LoVo (cell line): ENCODE data around the gene SCD5.

Experiments used
- DNase-seq: peaks from one replicate; pipeline ENCODE4 v3.0.0-alpha.2; 2016; ENCODE audit warnings: low spot score

SCD5 gene

DNA sequence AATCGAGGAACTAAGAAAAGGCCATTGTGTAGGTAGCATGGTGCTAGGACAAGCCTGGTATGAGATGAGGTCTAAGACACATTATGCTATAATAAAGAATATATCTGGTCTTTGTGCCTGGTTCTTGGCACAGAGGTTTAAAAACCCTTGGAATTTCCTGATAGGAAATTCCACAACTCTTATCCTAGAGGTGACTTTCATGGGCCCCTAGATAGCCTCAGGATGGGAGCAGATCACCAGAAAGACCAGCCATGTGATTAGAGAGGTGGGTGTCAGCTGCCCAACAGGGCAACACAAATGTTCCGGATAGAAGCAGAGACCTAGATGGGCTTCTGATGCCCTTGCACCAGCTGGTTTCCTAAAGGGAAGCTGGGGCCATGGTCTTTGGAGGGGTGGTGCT is 107.2 kb downstream of the SCD5 start:
- no peak for DNase-seq

DNA sequence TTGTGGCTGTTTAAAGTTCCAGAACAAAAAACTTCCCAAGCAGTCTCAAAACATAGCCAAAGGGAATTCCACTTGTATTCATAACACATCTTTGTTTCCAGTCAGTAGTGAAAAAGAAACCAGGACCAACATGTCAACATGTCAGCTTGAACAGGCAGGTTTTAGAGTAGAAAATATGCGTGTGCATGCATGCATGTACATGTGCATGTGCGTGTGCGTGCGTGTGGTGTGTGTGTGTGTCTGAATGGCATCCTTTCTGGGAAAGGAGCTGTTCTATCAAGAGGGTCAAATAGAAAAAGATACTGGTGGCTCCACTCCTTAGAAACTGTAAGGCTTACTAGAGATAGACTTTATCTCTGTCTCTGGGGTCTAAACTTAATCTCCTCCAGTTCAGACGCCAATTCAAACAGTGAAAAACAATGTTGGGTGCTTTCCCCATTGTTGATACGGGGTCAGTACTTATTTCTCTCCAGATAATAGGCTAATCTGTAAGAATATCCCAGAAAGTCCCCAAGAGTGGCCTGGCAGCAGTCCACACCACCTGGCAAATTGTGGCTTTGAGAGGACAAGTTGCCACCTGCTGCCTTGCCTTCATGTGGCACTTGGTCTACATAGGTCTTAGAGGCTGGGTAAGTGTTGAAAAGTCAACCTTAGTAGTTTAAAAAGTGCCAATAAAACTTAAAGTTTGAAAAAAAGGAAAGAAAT is 110.4 kb downstream of the SCD5 start:
- DNase-seq, result no peak

DNA sequence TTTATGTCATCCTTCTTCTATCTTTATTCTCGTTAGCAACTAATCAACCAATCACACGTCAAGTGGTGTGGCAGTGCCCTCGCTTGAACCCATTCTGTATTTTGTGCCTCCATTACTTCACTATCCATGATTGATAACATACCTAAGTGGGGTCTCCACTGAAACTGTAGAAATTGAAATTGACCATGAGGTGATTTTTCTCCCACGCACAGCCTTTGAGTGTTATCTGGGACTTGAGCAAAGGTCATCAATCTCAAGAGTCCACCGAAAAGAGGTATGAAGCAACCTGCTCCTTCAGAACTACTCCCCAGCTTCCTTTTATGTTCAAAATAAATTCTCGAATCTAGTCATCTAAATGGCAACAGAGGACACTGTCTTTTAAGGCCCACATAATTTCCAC is 111.1 kb downstream of the SCD5 start:
- DNase-seq, result no peak

DNA sequence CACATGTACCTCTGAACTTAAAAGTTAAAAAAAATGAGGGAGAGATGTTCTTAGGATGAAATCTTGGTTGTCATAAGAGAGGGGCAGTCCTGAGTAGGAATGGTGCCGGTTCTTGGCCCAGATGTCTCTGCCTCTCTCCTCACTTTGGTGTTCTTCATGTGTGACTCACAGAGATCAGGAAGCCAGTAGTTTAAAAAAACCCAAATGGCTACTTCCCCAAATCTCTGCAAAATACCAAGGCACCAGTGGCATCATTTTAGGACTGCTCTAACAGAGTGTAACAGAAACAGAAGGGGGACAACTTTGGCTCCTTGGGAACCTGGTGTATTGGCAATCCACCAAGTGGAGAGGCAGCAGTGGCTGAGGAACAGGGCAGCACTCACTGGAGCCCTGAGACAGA is 116.8 kb downstream of the SCD5 start:
- no peak for DNase-seq

DNA sequence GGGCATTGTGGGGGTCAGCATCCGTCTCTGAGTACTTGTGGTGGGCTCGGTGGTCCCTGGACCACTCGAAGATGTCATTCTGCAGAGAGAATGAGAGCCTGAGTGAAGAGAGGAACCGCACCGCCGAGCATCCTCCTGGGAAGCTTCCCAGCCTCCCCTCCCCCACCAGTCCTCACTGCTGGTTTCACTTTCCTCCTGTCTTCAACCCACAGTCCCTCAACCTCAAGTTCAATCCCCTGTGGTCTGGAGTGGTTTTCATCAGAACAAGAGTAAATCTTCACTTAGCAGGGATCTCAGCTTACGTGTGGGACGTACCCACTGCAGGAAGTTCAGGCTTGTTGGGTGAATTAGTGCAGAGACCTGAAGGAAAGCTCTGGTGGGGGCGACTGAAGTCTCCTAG is 117.8 kb downstream of the SCD5 start:
- DNase-seq, result no peak

DNA sequence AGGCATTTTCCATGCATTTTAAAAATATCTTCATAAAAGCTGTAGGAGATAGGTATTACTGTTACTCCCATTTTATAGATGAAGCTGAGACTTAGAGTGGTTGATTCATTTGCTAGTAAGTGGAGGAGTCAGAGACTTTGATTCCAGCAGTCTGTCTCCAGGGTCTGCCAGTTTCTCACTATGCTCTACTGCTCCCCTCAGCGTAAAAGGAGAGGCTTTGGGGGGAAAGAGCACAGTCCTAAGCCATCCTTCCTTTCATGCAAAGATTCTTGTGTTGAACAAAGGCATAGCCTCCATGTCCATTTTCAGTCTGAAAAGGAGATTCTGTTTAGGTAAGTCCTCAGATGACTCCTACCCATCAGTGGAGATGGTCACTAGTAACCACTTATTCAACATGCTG is 119.1 kb downstream of the SCD5 start:
- DNase-seq, result no peak

DNA sequence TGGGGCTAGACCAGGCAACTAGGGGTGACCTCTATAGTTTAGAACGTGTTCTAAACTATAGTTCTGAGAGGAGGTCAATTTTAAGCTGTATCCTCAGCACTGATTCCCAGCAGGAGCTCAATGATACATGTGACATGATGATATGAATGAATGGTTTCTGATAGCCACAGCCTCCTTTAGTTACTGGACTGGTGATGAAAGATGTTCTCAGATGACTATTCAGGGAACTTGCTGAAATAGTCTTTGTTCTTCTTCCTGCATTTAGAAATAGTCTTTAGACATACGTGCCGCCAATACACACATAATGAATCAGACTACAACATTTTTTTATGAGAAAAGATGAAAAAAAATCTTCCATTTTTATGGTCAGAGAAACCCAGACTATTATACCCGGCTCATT is 120.5 kb downstream of the SCD5 start:
- DNase-seq, result no peak

DNA sequence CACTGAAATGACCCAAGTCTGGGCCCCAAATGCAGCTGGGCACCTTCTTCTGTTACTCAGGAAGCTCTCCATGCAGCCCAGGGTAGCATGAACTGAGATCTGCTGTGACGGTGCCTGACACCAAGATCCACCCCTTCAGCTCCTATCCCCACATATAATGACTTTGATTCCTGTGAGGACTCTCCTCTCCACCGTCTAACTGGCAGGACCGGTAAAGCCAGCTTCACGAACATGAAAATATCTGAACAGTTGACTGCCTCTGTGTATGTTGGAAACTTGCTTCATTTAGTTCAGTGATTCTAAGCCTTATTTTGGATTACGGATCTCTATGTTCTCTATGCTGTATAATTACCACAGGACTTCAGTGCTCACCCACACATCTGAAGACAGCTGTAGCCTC is 121.3 kb downstream of the SCD5 start:
- DNase-seq, result no peak

DNA sequence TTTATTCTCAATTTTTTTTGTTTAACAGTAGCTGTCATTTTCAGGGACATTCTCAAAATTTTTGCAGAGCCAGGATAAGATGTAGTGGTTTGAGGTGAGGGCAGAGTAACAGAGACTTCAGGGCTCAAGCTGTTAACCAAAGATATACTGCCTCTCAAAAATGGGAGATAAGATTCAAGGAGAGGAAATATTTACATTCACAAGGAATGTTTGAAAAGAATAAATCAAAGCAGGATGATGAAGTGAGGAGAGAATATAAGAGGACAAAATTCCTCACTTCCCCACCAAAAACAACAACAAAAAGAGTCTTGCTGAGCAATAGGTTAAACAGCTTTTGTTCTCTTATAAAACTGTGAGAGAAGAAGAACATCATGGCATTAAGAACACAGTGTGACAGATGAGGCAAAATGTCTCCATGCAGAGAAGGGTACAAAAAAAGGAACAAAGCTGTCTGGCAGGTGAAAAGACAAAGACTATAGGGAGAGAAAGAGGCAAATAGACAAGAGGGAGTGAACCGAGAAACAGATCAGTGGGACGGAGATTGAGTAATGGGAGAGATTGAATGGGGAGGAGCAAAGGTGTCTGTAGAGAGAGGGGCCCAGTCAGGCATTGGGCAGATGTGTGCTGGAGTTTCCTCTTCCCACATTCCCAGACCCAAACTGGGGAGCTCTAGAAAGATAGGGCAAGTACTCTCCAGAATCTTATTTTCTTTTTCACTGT is 130.7 kb downstream of the SCD5 start:
- DNase-seq, result no peak

DNA sequence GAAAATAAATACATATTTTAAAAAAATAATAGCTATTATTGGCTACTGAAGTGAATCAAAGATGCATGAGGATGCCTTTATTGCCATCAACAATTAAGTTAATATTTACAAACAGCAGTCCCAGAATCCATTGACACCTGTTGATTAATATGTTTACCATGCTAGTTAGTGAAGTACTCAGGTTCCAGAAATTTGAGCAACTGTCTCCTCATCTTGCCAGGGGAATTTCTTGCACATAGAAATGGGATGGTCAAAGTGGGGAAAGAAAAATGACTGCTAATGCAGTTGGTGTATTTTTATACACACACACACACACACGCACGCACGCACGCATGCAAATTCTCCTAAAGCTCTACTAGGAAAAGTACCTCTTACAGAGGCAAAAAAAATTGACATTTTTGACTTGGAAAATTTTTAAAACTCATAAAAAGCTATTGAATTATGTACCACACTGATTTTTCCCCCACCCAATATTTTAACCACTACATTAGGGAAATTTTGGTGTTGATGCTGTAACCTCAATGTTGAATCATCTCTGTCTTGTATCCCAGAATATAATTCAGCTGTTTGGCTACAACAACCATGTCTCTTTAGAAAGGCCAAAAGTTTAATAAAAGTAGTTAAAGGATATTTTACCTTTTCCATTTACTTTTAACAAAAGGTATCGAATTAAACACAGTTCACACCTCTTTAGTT is 131.5 kb downstream of the SCD5 start:
- DNase-seq, result no peak

DNA sequence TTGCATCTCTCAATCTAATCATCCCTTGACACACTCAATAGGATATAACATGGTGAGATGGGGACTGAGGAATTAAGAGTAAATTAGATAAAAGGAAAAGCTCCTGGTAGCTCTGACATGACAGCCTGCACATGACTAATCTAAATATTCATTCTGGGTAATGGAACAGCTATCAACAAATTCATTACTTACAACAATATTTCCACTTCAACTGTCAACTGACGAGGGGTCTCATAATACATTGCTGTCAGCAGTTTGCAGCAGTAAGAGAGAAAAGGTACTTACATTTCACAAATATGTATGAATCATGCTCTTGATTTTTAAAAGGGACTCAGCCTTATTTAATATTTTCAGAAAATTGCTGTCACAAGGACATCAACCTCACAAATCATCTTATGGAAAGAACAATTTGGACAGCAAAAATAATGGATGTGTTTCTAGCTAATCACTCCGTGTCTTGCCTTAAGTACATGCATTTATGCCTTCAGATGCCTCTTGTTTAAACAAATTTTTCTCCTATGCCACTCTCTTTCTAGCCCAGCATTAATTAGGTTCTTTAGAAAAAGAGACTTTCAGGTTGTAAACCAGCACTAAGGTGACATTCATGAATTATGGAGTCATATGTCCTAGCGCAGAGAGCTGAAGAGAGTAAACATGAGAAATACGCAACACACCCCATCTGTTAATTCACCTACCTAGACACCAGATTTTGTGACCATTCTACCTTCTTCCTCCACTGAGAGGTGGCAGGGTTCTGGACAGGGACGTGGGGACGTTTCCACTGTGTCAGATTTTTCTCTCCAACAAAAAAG is 137.2 kb downstream of the SCD5 start:
- no peak for DNase-seq

DNA sequence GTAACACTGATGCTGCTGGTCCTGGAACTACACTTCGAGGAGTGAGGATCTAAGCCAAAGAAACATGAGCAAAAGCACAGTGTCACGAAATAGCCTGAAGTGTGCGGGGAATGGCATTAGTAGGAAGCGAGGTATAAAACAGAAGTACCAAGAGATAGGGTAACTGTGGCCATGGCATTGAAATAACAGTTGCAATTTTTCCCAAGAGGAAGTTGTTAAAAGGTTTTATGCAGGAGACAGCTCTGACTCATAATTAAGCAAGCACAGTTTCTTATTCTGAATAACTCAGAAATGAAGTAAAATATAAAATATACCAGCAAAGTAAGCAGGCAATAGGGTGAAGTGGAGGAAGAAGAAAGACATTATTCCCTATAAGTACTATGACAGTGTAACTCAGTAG is 146.5 kb downstream of the SCD5 start:
- DNase-seq, result no peak

DNA sequence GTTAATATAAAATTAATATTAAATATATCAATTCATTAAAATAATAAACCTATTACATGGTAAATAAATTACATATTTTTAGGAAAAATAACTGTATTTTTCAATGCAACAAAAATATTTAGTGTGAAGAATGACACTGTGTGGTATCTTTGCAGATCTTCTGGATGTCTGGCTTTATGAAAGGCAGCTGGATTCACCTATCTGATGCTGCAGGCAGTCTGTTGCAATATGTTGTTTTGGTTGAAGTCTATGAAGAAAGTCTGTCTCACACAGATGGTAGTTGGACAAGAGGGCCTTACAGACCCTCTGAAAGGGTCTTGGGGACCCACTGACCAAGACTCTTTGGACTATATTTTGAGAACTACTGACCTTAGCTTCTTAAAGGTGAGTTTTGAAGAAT is 147.7 kb downstream of the SCD5 start:
- no peak for DNase-seq

DNA sequence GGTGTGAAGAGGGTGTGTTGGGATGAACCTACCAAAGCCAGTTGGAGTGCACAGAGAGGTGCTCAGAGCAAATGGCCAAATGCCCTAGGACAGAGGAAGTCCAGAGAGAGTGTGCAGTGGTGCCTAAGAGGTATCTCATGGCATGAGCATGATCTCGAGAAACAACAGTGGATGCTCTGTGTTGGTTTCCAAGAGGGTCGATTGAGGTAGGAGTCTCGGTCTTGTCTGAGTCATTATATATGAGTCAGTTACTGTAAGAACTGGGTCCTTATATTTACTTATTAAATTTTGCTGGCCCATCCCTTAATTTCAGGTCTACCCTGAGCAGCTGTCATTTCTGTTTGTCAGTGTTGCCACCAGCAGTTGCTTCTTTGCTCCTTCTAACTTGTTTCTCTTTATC is 150.2 kb downstream of the SCD5 start:
- DNase-seq, result no peak

DNA sequence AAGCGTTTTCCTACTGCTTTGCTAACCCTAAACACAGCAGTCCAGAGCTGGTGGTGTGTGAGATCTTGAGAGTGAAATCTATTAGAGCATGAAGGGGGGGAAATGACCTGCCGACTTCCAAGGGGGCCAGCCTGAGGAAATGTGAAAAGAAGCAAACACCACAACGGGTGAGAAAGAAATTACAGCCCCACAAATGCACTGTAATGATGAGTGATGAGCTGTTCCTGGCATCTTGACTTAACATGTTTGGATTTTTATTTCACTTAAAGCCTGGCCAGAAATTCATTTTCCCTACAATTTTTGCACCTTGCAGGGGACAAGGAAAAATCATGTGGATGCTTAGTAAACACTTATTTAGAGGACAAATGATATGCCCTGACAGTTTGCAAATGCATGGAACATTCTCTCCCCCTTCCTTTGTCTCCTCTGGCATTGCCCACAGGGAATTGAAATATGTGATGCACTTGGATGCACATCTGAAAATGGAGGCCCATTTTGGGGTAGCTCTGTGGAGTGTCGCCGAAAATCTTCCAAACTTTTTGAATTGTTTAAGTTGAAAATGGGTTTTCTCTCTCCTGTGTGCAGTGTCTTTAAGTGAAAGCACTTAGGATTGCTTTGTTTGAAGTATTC is 152.5 kb downstream of the SCD5 start:
- DNase-seq, result no peak

DNA sequence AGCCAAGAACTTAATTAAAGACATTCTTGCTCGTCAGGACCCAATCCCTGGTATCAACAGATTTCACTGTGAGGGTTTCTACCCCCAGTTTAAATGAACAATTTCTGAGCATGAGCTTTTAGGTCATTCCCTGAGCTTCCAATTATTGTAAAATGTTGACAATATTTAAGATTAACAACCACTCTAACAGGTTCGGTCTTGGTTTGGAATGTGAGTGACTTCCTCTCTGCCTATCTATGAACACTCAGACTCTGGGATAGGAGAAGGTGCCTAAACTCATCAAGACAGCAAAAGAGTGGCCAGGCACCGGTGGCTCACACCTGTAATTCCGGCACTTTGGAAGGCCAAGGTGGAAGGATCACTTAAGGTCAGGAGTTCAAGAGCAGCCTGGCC is 153.9 kb downstream of the SCD5 start:
- DNase-seq, result no peak

DNA sequence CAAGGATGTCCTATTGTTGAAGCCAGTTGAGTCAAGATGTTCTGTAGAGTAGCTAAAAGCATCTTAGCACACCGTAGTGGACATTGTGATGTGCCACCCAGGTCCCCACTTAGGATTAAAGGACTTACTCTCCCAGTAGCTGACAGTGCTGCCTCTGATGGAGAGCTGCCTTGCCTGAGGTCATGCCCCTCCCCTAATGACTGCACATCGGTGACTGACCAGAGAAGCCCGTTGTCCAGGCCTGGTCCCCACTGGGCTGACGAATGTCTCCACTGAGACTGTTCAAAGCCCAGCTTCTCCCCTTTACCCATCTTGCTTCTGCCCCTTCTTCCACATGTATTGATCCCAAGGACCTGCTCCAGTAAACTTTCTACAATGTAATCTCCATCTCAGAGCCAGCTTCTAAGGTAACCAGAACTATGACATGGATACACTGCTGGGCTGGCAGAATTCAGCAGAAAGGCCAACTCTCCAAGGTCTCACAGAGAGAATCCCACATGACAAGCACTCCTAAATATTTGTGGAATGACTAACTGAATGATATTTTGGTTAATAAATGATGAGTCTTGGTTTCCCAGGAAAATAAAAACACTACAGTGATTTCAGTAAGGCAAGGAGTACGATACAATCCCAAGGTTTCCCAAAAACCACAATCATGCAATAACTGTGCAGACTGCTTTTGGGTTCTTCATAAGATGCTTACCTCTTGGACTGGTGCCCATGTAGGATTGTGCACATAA is 154.4 kb downstream of the SCD5 start:
- DNase-seq, result no peak

DNA sequence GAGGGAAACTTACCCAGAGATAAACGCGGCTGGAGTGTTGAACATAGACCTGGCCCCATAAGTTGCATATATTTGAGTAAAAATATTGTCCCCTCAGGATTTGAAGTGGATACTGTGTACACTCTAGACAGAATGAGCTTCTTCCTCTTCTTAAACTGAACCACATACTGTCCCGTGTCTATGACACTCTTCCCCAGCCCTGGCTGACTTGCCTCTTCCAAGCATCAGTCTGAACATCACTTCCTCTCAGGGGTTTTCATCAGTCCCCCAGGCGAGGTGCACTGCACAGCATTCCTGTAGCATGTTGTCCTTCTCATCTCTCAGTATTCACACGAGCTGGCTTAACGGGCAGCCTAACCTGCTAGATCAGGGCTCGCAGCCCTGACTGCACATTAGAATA is 156.3 kb downstream of the SCD5 start:
- DNase-seq, result no peak

DNA sequence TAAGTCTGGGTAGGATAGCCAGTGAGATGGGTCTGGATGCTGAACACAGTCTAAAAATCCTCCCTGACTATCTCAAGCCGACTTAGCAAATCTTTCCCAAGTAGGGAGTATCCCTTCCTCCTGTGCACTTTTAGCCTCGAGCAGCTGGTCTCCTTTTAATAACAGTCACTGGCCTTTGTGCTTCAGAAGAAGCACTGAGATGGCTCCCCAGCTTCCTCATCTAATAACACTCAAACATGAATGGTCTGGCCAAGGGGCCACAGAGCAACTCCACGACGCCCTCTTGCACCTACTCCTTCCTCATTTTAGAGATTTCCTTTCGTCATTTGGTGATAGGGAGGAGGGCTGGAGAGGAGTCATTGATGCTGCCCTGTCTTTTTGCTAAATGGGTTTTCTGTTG is 158.1 kb downstream of the SCD5 start:
- no peak for DNase-seq

DNA sequence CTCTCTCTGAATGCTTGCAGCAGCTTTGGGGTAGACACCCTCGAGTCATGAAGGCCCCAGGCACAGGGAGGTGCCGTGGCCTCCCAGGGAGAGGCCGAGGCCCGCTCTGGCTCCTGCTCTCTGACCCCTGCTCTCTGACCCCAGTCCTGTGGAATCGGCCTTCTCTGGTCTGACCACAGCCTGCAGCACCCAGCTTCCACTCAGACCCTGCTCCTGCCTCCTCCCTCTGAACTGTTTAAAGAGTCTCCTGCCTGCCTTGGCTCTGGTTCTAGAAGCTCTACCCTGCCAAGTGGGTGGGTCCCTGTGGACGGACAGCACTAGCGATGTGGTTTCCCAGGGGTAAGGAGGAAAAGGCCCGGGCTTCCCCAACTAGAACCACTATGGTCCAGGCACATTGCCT is 158.6 kb downstream of the SCD5 start:
- DNase-seq, result no peak

DNA sequence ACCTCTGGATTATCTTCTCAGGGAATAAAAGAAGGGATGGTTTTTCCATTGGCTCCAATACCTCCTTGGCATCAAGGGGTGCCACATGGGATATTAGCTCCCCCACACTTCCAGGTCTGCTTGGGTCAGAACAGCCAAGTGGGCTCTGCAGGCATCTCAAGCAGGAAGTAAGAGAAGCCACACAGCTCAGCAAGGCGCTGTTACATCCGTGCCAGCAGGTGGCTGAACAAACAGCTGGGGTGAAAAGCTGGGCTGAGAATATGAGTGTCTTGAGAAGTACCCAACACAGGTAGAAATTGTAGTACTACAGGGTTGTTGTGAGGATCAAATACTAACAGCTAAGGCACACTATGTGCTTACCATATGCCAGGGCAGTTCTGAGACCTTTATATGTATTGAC is 160.1 kb downstream of the SCD5 start:
- DNase-seq, result no peak
